GM23338 (cell line): Measurements from ENCODE around the gene LAMB1.

Experiments used
- CREB1 ChIP-seq: fragments of 250-450 bp; sonication (Bioruptor Pico); IDR thresholded peaks from 2 replicates; pipeline ENCODE4 v1.5.0; 2020; ENCODE audit warnings: low read depth, mild to moderate bottlenecking, moderate library complexity
- CTCF ChIP-seq, 2 experiments: fragments of 200-600 bp in 1 of 2; sonication (generic) in 1 of 2; conservative IDR thresholded peaks; 2 replicates each; pipeline versions ENCODE4 v1.5.1 to v1.6.1; 2016 to 2017; ENCODE audit warnings: antibody characterized with exemption in 2 of 2, low read depth in 2 of 2, mild to moderate bottlenecking in 2 of 2, moderate library complexity in 1 of 2
- ETS1 ChIP-seq: IDR thresholded peaks from 2 replicates; pipeline ENCODE4 v1.6.1; 2016; ENCODE audit warnings: antibody characterized with exemption
- EZH2 ChIP-seq: fragments of 200-600 bp; sonication (generic); IDR thresholded peaks from one replicate; pipeline ENCODE4 v1.8.0; 2017; ENCODE audit warnings: antibody characterized with exemption, mild to moderate bottlenecking, low read depth; ENCODE audit not compliant: unreplicated experiment
- EZH2phosphoT487 ChIP-seq: fragments of 200-600 bp; sonication (generic); IDR thresholded peaks from one replicate; pipeline ENCODE4 v1.8.1; 2018; ENCODE audit warnings: antibody characterized with exemption; ENCODE audit not compliant: unreplicated experiment
- JUNB ChIP-seq: IDR thresholded peaks from one replicate; pipeline ENCODE4 v1.6.1; 2016; ENCODE audit warnings: antibody characterized with exemption; ENCODE audit not compliant: unreplicated experiment
- NANOG ChIP-seq: IDR thresholded peaks from 2 replicates; pipeline ENCODE4 v1.6.1; 2016; ENCODE audit warnings: antibody characterized with exemption, borderline replicate concordance
- POLR2AphosphoS5 ChIP-seq: IDR thresholded peaks from 2 replicates; pipeline ENCODE4 v1.6.1; 2016; ENCODE audit warnings: antibody characterized with exemption, low read depth
- REST ChIP-seq: IDR thresholded peaks from one replicate; pipeline ENCODE4 v1.6.1; 2018; ENCODE audit warnings: antibody characterized with exemption; ENCODE audit not compliant: unreplicated experiment
- STAT1 ChIP-seq: IDR thresholded peaks from one replicate; pipeline ENCODE4 v1.6.1; 2016; ENCODE audit warnings: antibody characterized with exemption; ENCODE audit not compliant: unreplicated experiment
- ZNF114 ChIP-seq: fragments of 250-450 bp; sonication (Bioruptor Pico); IDR thresholded peaks from 2 replicates; pipeline ENCODE4 v1.5.0; 2020; ENCODE audit warnings: mild to moderate bottlenecking, moderate library complexity
- ZNF331 ChIP-seq: fragments of 250-450 bp; sonication (Bioruptor Pico); IDR thresholded peaks from 2 replicates; pipeline ENCODE4 v1.5.0; 2020; ENCODE audit warnings: low read depth, mild to moderate bottlenecking, moderate library complexity
- ZNF462 ChIP-seq: fragments of 250-450 bp; sonication (Bioruptor Pico); IDR thresholded peaks from 2 replicates; pipeline ENCODE4 v1.5.0; 2020; ENCODE audit warnings: mild to moderate bottlenecking, moderate library complexity

- TF ChIP-seq EZH2 (no peak), EZH2phosphoT487 (no peak), POLR2AphosphoS5 (no peak), CTCF (conservative IDR thresholded peaks at IDR 0.05; ENCODE audit: low read depth in 2 of 2) (peak; percentile 54 to 64), REST (no peak), ZNF462 (CRISPR knock-in tag) (no peak), JUNB (no peak), ZNF114 (CRISPR knock-in tag) (no peak), ETS1 (no peak), CREB1 (no peak), ZNF331 (CRISPR knock-in tag) (no peak), STAT1 (no peak), NANOG (no peak)
These were observed 14.1 kb upstream of the LAMB1 start for GRCh38 chr7:108016841-108017775.
